ENCODE data around the gene AKT1.

GRCh38 chr14:104746934-104747481 is 48.5 kb downstream of the AKT1 start:
- TF ChIP-seq RAD21 (IDR thresholded peaks at IDR 0.05) (no peak), CTCF (IDR thresholded peaks at IDR 0.05; ENCODE audit: low read depth, low read length, missing input control) (no peak), REST (IDR thresholded peaks at IDR 0.05) (peak; percentile 55), MAX (IDR thresholded peaks at IDR 0.05) (no peak), GABPA (IDR thresholded peaks at IDR 0.05 in 1 of 2, conservative IDR thresholded peaks at IDR 0.05 in 1 of 2) (no peak), EGR1 (IDR thresholded peaks at IDR 0.05; ENCODE audit: low read depth in 2 of 2) (no peak), ATF3 (IDR thresholded peaks at IDR 0.05) (no peak), YY1 (IDR thresholded peaks at IDR 0.05) (peak; percentile 70), FOXA2 (IDR thresholded peaks at IDR 0.05) (peak; percentile 97), JUND (IDR thresholded peaks at IDR 0.05) (no peak), HNF4A (conservative IDR thresholded peaks at IDR 0.05) (peak in 1 of 2 donors; percentile 39), ZBTB33 (IDR thresholded peaks at IDR 0.05) (no peak), TAF1 (conservative IDR thresholded peaks at IDR 0.05) (no peak), SP1 (IDR thresholded peaks at IDR 0.05) (peak; percentile 63)

All from liver (tissue), 3 donors.